Stomach smooth muscle (tissue), 2 donors: ENCODE data around the gene MRPS18A.
A peak's percentile ranks its signal among the peaks of the same experiment; 100 is the strongest.

Experiments used
- H3K27ac ChIP-seq: one replicate; pipeline ENCODE4 v1.7.0; 2013; ENCODE audit warnings: mild to moderate bottlenecking, low read length, inconsistent platforms
- H3K27me3 ChIP-seq, 2 donors: one replicate each; pipeline ENCODE4 v1.7.0; 2013; ENCODE audit warnings: low read length in 2 of 2; ENCODE audit not compliant: insufficient read depth in 2 of 2, control insufficient read depth in 1 of 2
- H3K36me3 ChIP-seq, 2 donors: one replicate each; pipeline ENCODE4 v1.7.0; 2013; ENCODE audit warnings: low read length in 2 of 2; ENCODE audit not compliant: control insufficient read depth in 2 of 2, insufficient read depth in 2 of 2
- H3K4me1 ChIP-seq: one replicate; pipeline ENCODE4 v1.7.0; 2013; ENCODE audit warnings: low read length; ENCODE audit not compliant: control insufficient read depth, insufficient read depth
- H3K4me3 ChIP-seq, 2 donors: one replicate each; pipeline ENCODE4 v1.7.0; 2013; ENCODE audit warnings: low read length in 2 of 2
- H3K9ac ChIP-seq, 2 donors: one replicate each; pipeline ENCODE4 v1.7.0; 2013; ENCODE audit warnings: low read length in 2 of 2, mild to moderate bottlenecking in 1 of 2
- H3K9me3 ChIP-seq, 2 donors: one replicate each; pipeline ENCODE4 v1.7.0; 2013; ENCODE audit warnings: low read length in 2 of 2; ENCODE audit not compliant: control insufficient read depth in 2 of 2
- donor health status: healthy.
- donor health status: Pancreatic carcinoma.

MRPS18A gene

DNA sequence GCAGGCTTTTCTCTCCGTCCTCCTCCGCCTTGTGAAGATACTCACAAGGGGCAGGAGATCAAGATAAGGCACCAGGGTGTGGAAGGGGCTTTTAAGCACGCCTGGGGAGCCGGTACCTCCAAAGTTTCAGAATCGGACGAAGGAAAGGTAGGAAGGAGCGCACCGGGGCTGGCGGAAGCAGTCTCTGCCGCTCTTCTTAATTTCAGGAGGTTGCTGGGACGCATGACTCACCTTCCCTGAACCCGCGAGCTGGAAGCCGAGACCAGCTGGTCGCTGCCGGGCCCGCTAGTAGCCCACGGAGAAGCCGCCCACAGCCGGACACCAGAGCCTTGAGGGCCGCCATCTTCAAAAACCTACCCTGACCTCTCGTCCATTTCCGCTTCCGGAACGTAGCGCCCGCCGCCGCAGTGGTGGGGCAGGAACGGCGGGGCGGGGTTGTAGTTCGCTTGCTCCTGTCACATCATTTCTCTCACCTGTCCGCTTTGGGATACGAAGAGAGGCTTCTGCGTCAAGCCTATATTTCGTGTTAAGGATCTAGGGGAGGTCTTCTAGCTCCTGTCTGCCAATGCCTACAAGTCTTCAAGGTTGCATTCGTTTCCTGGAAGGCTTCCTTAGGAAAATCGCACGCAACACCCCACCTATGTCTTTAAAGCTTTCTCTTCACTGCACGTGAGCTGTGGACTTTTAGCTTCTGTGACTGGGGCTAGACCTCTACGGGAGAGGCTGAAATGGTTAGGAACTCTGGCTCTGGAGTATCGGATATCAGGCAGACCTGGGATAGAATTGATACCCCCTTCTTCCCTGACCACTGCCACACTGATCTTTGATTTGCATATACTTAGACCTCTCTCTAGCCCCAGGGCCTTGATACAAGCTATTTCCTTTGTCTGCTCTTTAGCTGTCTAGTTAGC lies at the start of gene MRPS18A:
TSS of gene MRPS18A (minus strand) at position 355 of the 911 bp plus-strand sequence. CDS start at position 343, 12 bp downstream.
- Histone ChIP-seq H3K27me3 (no peaks in the 10 kb centered on the region), H3K4me1 (peaks cover 15% of the 10 kb centered on the region), H3K36me3 (peaks cover 0 to 2% of the 10 kb centered on the region in 2 donors), H3K4me3 (peak within 1 kb of the TSS; percentile 99), H3K27ac (peak within 1 kb of the TSS; percentile 64), H3K9ac (peak within 1 kb of the TSS; percentile 94 to 95), H3K9me3 (no peaks in the 10 kb centered on the region)

DNA sequence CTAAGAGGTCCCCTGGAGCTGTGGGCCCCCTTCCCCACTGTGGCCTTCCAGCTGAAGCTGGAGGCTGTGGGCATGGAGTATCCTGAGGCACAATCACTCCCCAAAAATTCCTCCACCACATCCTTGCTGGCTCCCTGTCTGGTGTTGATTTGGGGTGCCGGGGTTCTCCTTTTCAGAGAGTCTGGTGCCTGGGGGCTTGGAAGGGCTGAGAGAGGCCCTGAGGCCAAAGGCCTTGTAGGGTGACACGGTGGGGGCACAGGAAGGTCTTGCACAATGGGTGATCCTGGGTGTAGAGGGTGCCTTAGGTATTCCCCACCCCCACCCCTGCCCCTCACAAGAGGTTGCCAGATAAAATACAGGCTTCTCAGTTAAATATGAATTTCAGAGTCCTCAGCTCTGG lies 49.3 kb upstream of the MRPS18A start:
- Histone ChIP-seq H3K9me3 (no peaks in the 10 kb centered on the region), H3K4me3 (no peak overlapping the region), H3K27ac (no peak overlapping the region), H3K9ac (no peak overlapping the region), H3K27me3 (no peaks in the 10 kb centered on the region), H3K36me3 (no peaks in the 10 kb centered on the region), H3K4me1 (no peaks in the 10 kb centered on the region)

DNA sequence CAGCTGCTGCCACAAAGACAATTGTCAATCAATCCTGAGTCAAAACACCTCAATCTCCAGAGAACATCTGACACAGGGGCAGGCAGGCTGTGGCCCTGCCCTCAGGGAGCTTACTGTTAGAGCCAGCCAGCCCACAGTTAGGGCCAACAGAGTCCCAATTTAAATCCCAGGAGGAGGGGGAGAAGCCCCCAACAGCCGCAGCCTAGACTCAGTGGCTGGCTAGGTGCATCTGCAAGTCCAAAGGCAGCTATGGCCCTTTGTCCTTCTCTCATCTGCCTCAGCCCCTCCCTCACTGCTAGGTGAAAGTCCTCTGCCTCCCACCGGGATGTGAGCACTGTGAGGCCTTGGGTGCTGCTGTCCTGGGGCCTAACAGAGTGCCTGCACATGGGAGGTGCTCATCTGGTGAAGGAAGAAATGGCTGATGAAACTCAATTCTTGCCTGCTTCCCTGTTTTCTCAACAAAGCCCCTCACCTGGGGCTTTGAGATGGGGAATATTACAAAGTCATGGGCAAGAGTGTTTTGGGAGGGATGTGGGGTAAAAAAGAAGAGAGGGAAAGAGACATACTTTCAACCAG lies 48.7 kb upstream of the MRPS18A start:
- H3K9me3 ChIP-seq: no peaks in the 10 kb centered on the region
- H3K36me3 ChIP-seq: no peaks in the 10 kb centered on the region
- H3K27me3 ChIP-seq: no peaks in the 10 kb centered on the region
- H3K27ac ChIP-seq: no peak overlapping the region
- H3K4me1 ChIP-seq: no peaks in the 10 kb centered on the region
- H3K9ac ChIP-seq: no peak overlapping the region
- H3K4me3 ChIP-seq: no peak overlapping the region

DNA sequence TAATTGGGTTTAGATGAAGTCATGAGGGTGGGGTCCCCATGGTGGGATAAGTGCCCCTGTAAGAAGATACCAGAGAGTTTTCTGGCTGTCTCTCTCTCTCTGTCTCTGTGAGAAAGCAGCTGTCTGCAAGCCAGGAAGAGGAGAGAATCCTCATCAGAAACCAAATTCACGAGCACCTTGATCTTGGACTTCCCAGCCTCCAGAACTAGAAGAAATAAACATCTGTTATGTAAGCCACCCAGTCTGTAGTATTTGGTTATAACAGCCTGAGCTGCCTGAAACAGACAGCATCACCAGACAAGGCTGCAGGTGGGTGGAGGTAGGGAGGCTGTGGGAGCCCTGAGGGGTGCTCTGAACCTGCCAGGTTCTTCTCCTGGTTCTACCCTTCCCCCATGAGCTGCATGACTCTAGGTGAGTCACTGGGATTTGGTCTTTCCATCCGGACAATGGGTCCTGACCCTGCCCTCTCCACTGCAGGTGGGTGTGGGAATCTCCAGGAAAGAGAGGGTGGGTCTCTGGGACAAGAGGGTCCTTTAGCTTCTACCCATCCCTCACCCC lies 48.1 kb upstream of the MRPS18A start:
- H3K9ac ChIP-seq: no peak overlapping the region
- H3K27ac ChIP-seq: no peak overlapping the region
- no peaks in the 10 kb centered on the region for H3K27me3 ChIP-seq
- H3K36me3 ChIP-seq: no peaks in the 10 kb centered on the region
- H3K9me3 ChIP-seq: peaks cover 0 to 3% of the 10 kb centered on the region in 2 donors
- H3K4me1 ChIP-seq: no peaks in the 10 kb centered on the region
- no peak overlapping the region for H3K4me3 ChIP-seq

DNA sequence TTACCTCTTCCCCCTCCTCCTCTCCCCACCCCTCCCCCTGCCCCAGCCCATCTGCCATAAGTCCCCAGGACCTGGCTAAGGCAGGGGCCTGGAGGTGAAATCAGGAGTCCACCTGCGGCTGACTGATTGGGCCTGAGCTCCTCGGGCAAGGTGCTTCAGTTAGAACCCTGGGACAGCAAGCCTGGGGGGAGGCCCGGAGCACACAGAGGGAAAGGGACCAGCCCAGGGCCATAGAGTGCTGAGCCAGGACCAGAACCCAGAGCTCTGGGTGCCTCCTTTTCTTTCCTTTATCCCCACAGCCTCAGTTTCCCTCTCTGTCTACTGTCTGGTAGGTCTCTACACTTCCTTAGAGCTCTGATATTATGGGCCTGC lies 46.7 kb upstream of the MRPS18A start:
- Histone ChIP-seq H3K27me3 (no peaks in the 10 kb centered on the region), H3K9ac (no peak overlapping the region), H3K4me1 (no peaks in the 10 kb centered on the region), H3K9me3 (peaks cover 0 to 3% of the 10 kb centered on the region in 2 donors), H3K27ac (no peak overlapping the region), H3K36me3 (no peaks in the 10 kb centered on the region), H3K4me3 (no peak overlapping the region)

DNA sequence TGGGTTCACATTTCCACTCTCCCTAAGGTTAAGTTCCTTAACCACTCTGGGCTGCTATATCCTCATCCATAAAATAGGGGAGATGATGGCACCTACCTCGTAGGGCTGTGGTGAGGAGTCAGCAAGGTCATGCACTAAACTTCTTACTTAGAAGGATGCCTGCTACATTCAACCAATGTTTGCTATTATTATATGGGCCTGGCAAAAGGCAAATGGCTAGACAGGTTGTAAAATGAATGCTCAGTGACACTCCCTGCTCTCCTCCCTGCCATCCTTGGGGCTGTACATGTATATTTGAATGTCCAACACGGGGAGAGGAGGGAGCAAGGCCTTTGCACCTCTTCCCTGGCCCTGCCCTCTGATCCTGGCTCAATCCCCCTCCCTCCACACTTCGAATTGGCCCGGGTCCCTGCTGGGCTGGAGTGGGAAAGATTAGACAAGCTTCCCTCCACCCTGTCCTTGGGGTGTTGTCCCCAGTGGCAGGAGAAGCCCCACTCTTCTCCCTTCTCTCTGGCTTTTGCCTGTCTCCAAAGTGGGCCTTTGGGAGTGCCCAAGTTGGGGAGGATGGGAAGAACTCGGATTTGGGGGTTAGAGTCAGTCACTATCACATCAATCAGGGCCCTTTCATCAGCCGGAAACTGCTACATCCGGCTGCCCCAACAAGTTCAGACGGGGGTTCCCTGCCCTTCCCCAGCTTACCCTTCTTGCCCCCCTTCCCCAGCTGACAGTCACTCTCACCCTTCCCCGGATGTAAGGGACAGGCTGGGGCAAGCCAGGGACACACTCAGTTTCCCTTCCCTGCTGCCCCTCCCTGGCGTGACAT lies 46.1 kb upstream of the MRPS18A start:
- Histone ChIP-seq H3K27ac (no peak overlapping the region), H3K4me3 (no peak overlapping the region), H3K27me3 (no peaks in the 10 kb centered on the region), H3K4me1 (no peaks in the 10 kb centered on the region), H3K9me3 (peaks cover 0 to 3% of the 10 kb centered on the region in 2 donors), H3K36me3 (no peaks in the 10 kb centered on the region), H3K9ac (no peak overlapping the region)

DNA sequence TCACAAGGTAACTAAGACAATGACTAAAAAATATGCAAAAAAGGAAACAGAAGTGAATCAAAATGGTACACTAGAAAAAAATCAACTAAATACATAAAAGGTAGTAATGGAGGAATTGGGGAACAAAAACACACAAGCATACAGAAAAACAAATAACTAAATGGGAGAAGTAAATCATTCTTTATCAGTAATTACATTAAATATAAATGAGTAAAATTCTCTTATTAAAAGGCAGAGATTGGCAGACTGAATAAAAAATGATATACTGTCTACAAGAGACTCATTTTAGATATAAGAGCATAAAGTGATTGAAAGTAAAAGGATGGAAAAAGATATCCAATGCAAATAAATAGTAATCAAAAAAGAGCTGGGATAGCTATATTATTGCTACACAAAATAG lies 43.0 kb upstream of the MRPS18A start:
- Histone ChIP-seq H3K4me3 (no peak overlapping the region), H3K9me3 (peaks cover 0 to 3% of the 10 kb centered on the region in 2 donors), H3K4me1 (no peaks in the 10 kb centered on the region), H3K27me3 (no peaks in the 10 kb centered on the region), H3K36me3 (no peaks in the 10 kb centered on the region), H3K9ac (no peak overlapping the region), H3K27ac (no peak overlapping the region)

DNA sequence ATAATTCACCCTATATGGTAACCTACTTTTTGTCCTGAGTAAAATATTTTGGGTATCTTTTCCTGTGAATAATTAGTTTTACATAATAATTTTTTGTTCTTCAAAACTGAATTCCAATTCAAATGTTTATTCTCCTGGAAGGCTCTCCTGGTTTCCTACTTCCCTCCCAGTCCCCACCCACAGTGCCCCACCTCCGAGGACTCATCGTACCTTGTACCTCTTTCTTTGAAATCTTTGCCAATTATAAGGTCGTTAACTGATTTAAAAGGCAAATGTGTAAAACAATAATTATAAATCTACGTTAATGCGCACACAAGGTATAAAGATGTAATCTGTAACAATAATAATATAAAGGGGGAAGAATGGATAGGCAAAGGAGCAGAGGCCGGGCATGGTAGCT lies 41.9 kb upstream of the MRPS18A start:
- Histone ChIP-seq H3K4me1 (no peaks in the 10 kb centered on the region), H3K27me3 (no peaks in the 10 kb centered on the region), H3K36me3 (no peaks in the 10 kb centered on the region), H3K4me3 (no peak overlapping the region), H3K9ac (no peak overlapping the region), H3K27ac (no peak overlapping the region), H3K9me3 (peaks cover 0 to 3% of the 10 kb centered on the region in 2 donors)

DNA sequence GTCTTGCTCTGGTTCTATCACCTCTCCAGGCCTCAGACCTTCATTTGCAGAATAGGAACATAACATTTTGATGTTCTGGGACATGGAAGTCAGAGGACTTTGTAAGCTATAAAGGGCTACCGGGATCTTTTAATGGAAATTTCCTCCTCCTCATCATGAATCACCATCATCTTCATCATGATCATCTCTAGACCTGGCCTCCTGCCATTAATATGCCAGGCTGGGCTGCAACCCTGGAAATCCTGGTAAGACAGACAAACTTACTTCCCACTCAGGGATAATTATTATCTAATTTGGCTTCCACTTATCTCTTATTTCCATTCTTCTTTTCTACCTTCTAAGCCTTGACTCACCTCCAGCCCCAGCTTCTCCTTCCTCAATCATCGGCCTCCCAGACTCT lies 41.0 kb upstream of the MRPS18A start:
- no peak overlapping the region for H3K9ac ChIP-seq
- H3K27ac ChIP-seq: no peak overlapping the region
- no peaks in the 10 kb centered on the region for H3K27me3 ChIP-seq
- peaks cover 0 to 3% of the 10 kb centered on the region in 2 donors for H3K9me3 ChIP-seq
- no peaks in the 10 kb centered on the region for H3K36me3 ChIP-seq
- no peak overlapping the region for H3K4me3 ChIP-seq
- H3K4me1 ChIP-seq: no peaks in the 10 kb centered on the region

DNA sequence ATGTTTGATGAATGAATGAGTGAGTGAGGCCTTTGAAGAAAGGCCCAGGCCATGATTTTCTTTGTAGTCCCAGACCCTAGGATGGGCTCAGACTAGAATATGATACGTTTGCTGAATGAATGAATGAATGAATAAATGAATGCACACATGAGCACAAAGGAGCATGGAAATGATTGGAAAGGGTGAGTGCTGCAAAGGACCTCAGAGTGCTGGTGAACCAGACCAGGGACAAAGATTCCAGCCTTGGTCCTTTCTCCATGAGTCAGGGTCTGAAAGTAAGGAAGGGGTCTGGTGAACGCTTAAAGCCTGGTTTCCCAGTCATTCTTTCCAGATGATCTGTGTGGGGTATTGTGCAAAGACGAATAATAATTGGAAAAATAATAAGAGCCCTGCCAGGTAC lies 40.0 kb upstream of the MRPS18A start:
- Histone ChIP-seq H3K4me3 (no peak overlapping the region), H3K27me3 (no peaks in the 10 kb centered on the region), H3K9ac (no peak overlapping the region), H3K9me3 (peaks cover 0 to 3% of the 10 kb centered on the region in 2 donors), H3K4me1 (no peaks in the 10 kb centered on the region), H3K27ac (no peak overlapping the region), H3K36me3 (no peaks in the 10 kb centered on the region)
